KOPT-K1 (cell line): ENCODE results near the gene CENPX.

ENCODE experiments used
- H3K27ac ChIP-seq: fragments of 200-600 bp; sonication (generic); 2 replicates; pipeline ENCODE4 v1.5.1; 2016; ENCODE audit warnings: antibody characterized with exemption, mild to moderate bottlenecking, low read depth, low read length; ENCODE audit not compliant: poor library complexity, severe bottlenecking
- H3K36me3 ChIP-seq: fragments of 200-600 bp; sonication (generic); 2 replicates; pipeline ENCODE4 v1.5.1; 2017; ENCODE audit warnings: antibody characterized with exemption, mild to moderate bottlenecking, low read length, moderate library complexity; ENCODE audit not compliant: insufficient read depth
- H3K9me3 ChIP-seq: fragments of 200-600 bp; sonication (generic); 2 replicates; pipeline ENCODE4 v1.5.1; 2017; ENCODE audit warnings: antibody characterized with exemption, low read length, mild to moderate bottlenecking; ENCODE audit not compliant: insufficient read depth, poor library complexity, severe bottlenecking

The CENPX gene

DNA sequence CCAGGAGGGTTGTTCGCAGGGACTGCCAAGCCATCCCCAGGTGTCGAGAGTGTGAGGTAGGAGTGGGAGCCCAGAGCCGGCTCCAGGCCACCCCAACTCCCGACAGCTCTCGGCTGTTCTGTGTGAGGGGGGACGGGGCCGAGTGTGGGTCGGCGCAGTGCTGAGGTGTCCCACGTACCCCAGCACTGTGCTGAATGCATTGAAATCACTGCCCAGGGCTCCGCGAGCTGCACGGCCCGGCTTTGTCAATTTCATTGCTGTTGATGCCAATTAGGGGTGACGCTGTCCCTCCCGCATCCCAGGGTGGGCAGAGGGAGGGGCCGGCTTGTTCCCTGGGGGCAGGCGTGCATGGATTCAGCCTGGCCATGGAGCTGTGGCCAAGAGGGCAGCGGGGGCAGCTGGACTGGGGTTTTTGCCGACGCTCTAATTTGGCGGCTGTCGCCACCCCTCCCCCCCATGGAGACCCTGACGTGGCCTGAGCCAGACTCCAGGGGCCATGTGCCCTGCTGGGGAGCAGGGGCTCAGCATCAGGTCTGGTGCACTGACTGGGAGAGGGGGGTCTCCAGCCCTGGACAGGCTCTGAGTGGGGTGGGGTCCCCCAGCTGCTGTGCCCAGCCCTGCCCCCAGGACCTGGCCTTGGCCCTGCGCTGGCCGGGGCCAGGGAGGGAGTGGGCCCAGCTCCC is 14.3 kb downstream of the CENPX start:
- no peaks in the 10 kb centered on the region for H3K9me3 ChIP-seq
- H3K27ac ChIP-seq = no peak overlapping the region
- H3K36me3 ChIP-seq = no peaks in the 10 kb centered on the region

DNA sequence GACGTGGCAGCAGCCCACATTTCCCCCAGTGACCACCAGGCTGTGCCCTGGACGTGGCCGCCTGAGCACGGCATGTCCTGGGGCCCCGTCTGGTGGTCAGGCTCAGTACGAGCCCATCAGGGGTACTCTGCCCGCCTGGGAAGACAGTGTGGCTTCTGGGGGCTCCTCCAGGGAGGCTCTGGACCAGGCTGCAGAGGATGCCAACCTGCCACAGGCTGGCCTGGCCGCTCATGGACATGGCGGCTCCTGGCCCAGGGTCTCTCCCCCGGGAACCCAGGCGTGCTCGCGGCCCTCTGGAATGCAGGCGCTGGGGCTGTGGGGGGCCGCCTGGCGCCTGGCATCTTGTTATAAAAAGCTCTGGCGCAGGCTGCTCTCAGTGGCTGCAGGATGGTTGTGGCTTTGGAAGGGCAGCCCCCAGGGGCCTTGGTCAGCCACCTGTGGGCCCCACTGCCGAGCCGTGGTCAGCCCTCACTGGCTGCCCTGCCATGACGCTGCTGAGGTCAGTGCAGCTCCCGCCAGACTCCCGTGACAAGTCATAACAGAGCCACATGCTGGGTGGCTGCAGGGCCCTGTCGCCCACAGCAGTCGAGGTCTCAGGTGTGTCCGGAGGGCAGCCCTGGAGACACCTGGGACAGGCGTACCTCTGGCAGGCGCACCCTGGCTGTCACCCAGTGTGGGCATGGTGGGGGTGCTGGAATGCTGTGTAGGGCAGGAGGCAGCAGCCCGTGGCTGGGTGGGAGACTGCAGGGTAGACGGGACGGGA is 15.0 kb downstream of the CENPX start:
- no peaks in the 10 kb centered on the region for H3K36me3 ChIP-seq
- H3K27ac ChIP-seq = no peak overlapping the region
- no peaks in the 10 kb centered on the region for H3K9me3 ChIP-seq

DNA sequence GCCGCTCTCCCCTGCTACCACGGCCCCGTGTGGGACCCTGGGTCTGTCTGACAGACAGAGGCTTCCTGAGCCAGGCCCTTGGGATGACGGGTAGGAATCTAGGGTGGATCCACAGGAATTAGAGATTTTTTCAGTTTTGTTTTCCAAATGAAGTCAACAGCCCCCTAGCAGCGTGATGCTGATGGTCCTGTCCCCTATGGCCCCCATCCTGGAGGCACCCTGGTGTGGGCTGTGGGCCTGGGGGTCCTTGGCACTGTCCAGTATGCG is 15.5 kb downstream of the CENPX start:
- Histone ChIP-seq H3K36me3 (no peaks in the 10 kb centered on the region), H3K27ac (no peak overlapping the region)

DNA sequence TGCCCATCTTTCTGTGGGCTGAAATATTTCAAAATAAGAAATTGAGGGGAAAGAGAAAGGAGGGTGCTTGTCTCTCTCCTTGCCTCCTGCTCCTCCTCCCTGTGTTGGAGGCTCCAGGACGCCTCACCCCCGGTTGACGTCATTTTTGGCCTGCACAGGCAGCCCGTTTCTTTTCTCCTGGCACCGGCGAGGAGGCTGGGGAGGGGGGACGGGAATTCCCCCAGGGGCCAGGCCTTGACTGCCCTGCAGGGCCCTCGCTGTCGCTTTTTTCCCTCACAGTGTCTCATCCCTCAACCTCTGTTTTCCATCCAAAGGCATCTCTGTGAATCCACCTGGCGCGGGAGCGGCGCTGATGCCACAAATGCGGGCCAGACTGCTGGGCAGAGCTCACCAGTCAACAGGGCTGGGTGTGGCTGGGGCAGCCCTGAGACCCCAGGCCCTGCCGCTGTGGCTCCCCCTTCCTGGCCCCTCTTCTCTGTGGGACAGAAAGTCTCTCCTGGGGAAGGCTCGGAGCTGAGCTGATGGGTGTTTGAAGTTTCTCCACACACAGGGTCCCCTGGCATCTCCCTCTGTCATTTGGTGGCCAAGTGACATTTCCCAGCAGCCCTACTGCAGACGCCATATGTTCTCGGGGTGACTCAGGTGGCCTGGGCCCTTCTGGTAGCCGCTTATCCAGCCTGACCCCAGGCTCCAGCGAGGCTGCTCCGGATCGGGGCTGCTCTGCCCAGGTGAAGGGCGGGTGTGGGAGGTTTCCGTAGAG is 16.0 kb downstream of the CENPX start:
- Histone ChIP-seq H3K36me3 (no peaks in the 10 kb centered on the region), H3K27ac (no peak overlapping the region), H3K9me3 (no peaks in the 10 kb centered on the region)

More for the DNA sequence above, 15.5 kb downstream of the CENPX start:
- H3K9me3 ChIP-seq = no peaks in the 10 kb centered on the region

DNA sequence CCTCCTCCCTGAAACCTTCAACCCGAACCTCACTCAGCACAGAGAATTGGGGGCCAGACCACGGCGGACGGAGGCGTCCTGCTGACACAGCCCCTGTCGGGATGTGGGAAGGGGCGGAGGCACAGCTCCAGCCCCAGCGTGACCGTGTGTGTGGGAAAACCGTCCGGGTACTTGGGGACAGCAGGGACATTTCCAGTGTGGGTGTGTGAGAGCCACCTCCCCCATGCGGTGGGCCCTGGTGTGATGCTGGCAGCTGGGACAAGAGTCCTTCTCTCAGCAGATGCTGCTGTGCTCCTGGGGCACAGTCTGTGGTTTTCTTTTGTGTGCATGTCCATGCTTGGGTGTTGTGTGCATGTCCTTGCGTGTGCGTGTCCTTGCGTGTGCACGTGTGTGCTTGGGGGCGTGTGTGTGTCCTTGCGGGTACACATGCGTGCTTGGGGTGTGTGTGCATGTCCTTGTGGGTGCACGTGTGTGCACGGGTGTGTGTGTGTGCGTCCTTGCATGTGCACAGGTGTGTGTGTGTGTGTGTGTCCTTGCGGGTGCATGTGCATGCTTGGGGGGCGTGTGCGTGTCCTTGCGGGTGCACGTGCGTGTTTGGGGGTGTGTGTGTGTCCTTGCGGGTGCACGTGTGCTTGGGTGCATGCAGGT is 16.9 kb downstream of the CENPX start:
- H3K9me3 ChIP-seq = no peaks in the 10 kb centered on the region
- no peaks in the 10 kb centered on the region for H3K36me3 ChIP-seq
- H3K27ac ChIP-seq = no peak overlapping the region

DNA sequence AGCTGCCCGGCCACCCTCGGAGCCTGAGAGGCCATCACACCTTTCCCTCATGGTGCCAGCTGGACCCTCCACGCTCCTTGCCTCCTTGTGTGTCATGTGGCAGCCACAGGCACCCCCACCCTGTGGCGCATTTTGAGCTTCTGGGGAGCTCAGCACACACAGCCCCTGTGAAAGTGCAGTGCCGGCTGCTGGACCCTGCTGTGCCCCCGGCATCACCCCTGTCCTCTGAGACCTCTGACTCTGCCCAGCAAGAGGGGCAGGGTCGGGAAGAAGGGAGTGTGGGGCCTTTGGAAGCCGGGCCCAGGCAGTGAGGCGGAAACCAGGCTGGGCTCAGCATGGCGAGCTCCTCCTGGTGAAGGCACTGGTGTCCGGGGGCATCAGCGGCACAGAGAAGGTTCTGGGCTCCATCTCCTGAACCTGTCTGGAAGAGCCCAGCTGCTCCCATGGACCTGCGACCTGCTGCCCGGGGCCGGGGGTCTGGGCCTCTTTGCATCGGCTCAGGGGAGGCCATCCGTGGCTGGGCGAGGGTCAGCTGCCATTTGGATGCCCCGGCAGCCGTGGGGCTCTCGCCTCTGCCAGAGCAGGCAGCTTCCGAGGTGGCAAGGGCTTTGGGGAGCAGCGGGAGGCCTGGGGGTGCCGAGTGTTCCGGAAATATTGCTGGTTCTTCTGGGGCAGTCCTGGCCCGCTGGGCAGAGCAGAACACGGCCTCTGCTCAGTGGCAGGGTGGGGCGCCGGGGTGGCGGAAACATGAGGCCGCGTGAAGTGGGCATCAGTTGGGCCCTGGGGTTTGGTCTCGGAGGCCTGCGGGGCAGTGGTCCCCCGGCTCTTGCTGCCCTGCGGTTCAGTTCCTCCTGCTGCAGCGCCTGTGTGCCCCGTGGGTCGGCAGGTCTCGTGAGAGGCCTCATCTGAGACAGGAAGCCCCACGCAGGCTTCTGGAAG is 17.9 kb downstream of the CENPX start:
- Histone ChIP-seq H3K9me3 (no peaks in the 10 kb centered on the region), H3K27ac (no peak overlapping the region), H3K36me3 (no peaks in the 10 kb centered on the region)

DNA sequence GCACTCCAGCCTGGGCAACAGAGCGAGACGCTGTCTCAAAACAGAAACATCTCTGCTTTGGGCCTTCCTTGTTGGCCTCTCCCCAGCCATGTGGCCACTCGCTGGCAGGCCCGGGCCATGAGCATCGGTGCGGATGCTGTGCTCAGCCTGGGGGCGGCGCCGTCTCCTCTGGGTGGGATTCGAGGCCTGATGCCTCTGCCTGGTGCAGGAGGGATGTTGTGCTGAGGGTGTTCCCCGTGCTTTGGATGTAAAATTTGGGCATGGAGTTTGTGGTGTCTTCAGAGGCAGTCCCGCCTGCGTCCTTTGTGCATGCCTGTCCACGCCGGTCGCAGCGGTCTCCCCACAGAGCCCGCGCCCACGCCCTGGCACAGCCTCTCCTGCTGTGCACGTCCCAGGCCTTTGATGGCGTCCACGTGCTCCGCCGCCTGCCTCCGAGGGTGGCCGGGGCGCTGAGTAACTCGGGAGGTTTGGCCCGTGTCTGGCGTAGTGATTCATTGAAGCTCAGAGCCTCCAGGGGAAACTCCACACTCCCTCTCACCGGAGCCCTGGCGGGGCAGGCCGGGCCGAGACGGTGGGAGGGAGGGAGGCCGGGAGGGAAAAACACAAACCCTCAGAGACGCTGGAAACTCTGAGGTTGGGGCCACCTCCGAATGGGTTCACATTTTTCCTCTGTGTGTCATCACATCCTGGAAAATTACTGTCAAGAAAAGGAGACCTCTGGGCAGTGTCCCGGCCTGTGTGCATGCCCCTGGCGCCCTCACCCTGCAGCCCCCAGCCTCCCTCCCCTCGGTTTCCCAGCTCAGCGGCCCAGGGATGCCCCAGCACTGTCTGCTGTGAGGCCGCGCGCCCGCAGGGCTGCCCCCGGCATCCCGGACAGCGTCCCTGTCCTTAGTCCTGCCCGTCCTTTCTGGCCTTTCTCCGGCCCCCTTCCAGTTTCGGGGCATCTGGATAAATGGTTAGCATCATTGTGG is 19.0 kb downstream of the CENPX start:
- H3K36me3 ChIP-seq = no peaks in the 10 kb centered on the region
- H3K27ac ChIP-seq = no peak overlapping the region
- no peaks in the 10 kb centered on the region for H3K9me3 ChIP-seq

DNA sequence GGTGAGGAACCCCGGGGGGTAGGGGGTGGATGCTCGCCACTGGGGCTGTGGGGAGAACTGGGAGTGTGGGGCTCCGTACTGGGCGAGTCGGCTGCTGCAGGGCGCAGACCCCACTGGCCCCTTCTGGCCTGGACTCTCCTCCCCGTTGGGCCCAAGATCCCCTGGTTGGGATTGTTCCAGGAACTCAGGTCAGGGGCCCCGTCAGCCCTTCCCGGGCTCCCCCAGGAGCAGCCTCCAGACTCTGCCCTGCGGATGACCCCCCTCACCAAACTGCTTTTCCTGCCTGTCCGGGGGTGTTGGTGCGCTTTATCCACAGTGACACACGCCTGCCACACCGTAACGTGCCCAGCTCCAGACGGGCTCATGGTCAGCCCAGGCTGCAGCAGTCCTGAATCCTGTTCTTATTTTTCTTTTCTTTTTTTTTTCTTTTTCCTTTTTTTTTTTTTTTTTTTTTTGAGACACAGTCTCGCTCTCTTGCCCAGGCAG is 21.1 kb downstream of the CENPX start:
- Histone ChIP-seq H3K27ac (no peak overlapping the region), H3K36me3 (no peaks in the 10 kb centered on the region), H3K9me3 (no peaks in the 10 kb centered on the region)

DNA sequence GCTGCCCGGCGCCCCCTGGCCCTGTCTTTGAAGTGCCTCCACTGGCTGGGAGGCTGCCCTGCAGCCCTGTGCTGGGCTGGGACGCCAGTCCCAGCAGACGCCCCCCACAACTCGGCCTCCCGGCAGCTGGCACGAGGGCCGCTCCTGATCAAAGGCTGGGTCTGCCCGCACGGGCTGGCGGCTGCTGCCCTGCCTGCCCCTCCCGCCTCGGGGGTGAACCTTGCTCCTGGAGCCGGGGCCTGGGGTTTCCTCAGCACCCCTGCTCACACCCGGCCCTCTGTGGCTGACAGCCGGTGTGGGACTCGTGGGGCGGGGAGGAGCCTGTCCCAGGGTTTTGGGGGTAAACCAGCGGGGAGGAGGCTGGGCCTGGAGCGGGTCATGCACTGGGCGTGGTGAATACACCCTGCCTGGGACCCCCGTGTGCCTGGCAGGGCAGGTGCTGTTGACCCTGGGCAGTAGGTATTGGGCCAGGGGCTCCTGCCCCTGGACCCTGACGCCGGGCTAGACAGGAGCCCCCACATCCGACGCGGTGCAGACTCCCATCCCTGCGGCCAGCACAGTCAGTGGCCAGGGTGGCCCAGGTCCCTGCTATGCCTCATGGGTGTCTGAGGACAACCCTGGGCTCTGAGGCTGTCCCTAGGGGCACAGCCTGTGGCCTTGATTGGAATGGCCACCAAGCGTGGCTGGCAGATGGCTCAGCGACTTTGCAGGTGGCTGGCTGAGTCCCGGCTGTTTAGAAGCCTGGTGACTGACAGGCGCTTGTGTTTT is 21.7 kb downstream of the CENPX start:
- H3K36me3 ChIP-seq = no peaks in the 10 kb centered on the region
- H3K27ac ChIP-seq = no peak overlapping the region
- no peaks in the 10 kb centered on the region for H3K9me3 ChIP-seq

DNA sequence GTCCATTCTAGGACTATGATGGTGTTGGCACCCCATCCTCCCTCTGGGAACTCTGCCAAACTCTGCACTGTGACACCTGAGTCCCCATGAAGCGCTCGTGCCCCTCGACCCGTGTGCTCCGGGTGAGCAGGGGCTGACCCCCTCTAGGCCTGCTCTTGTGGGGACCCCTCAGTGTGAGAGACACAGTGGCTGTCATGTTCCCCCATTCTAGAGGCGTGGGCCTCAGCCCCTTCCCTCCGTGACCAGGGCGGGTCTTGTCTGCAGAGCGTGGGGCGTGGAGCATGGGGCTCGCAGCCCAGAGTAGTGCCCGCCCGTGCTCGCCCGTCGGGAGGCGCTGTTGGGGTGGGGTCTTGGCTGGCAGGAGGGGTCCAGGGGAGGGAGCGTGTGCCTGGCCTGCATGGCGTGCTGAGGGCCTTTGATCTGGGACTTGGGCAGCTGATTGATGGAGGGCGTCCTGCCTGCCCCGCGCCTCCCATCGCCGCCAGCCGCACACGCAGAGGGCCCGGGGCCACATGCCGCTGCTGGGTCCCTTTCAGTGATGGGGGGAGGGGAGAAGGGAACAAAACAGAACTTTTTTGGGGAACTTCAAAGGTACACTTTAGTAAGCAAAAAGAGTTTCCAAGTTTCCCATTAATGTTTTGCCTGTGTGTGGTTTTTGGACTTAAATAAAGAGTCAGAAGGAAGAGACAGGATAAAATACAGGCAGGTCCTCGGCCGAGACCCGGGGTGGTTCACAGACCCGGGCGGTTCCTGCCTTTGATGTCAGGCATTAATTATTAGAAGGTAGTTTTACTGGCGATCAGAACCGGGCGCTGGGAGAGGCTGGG is 22.5 kb downstream of the CENPX start:
- H3K27ac ChIP-seq = no peak overlapping the region
- no peaks in the 10 kb centered on the region for H3K9me3 ChIP-seq
- no peaks in the 10 kb centered on the region for H3K36me3 ChIP-seq

DNA sequence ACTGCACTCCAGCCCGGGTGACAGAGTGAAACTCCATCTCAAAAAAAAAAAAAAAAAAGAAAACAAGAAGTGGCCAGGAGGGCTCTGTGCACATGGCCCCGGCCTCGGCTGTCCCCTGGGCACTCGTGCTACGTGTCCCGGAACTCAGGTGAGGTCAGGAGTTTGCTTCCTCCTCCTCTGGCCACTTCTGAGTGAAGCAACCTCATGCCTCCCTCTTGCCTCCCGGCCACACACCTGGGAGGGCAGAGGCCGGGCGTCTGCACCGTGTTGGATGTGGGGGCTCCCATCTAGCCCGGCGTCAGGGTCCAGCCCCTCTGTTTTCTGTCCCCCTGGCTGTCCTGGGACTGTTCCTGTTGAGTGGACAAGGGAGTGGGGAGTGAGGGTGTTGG is 23.1 kb downstream of the CENPX start:
- Histone ChIP-seq H3K36me3 (no peaks in the 10 kb centered on the region), H3K9me3 (no peaks in the 10 kb centered on the region), H3K27ac (no peak overlapping the region)

DNA sequence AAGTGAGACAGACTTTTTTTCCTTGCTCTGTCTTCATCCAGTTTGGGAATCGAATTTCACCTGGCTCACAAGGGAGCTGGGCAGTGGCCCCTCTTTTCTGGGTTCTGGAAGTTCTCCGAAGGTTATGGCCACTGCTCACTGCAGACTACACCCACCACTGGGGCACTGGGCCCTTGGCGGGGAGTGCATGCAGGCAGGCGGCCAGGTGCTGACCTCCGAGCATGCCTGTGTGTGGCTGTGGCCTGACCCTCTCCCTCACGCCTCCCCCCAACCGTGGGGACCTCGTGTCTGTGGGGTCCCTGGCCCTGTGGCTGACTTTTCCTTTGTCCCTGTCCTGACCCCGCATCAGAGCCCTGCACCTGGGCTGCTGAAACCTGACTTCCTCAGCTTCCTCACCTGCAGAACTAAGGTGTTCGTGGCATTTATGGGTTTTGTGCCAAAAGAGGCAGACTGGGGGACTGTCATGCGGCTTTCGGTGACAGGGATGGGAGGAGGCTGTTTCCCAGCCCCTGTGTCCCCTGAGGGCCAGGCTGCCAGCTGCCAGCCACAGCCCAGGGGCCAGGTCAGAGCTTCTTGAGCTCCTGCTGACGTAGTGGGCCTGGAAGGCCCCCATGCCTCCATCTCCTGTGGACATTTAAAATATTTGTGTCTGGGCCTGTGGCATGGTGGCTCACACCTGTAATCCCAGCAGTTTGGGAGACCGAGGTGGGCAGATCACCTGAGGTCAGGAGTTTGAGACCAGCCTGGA is 23.8 kb downstream of the CENPX start:
- Histone ChIP-seq H3K9me3 (no peaks in the 10 kb centered on the region), H3K36me3 (no peaks in the 10 kb centered on the region), H3K27ac (no peak overlapping the region)
